HUES64 (cell line): ENCODE results near the gene FRMD8.
A peak's percentile ranks its signal among the peaks of the same experiment; 100 is the strongest.

Experiments
- H3K27ac ChIP-seq: 2 replicates; pipeline ENCODE4 v1.7.0; 2013; ENCODE audit warnings: low read depth, low read length, inconsistent platforms
- H3K27me3 ChIP-seq: 2 replicates; pipeline ENCODE4 v1.6.1; 2013; ENCODE audit warnings: mild to moderate bottlenecking, low read length; ENCODE audit not compliant: insufficient read depth
- H3K36me3 ChIP-seq: 2 replicates; pipeline ENCODE4 v1.6.1; 2013; ENCODE audit warnings: mild to moderate bottlenecking, low read length; ENCODE audit not compliant: insufficient read depth
- H3K4me1 ChIP-seq: 2 replicates; pipeline ENCODE4 v1.6.1; 2013; ENCODE audit warnings: mild to moderate bottlenecking, low read length, moderate library complexity; ENCODE audit not compliant: insufficient read depth
- H3K4me3 ChIP-seq: 2 replicates; pipeline ENCODE4 v1.5.1; 2013; ENCODE audit warnings: mild to moderate bottlenecking, low read length, moderate library complexity
- H3K9ac ChIP-seq: 2 replicates; pipeline ENCODE4 v1.6.1; 2013; ENCODE audit warnings: mild to moderate bottlenecking, low read depth, low read length
- H3K9me3 ChIP-seq: 2 replicates; pipeline ENCODE4 v1.6.1; 2013; ENCODE audit warnings: low read depth, low read length; ENCODE audit not compliant: insufficient read depth
- WGBS: fragments of 150-250, 120-280 bp; methylation state at CpG from one replicate; pipeline ENCODE4 v1.1.7; 2013; ENCODE audit warnings: missing lambda C conversion rate; 5-methylcytosine and 5-hydroxymethylcytosine counted together

The FRMD8 gene

DNA sequence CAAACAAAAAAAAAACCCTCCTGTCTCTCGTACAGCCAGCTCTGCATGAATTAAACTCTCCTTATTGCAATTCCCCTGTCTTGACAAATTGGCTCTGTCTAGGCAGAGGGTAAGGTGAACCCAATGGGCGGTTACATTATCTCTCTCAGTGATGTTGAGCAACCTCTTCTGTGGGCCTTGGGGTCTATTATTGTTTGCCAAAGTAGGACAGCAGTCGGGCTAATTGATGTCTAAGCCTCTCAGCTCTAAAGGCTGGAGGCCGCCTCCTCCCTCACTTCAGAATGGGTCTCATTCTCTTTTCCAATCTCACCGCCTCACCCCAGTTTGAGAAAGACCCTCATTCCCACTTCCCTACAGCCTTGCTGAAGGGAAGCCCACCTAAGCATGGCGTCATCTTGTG is 2.7 kb upstream of the FRMD8 start:
- no peaks in the 10 kb centered on the region for H3K9me3 ChIP-seq
- no peaks in the 10 kb centered on the region for H3K27me3 ChIP-seq
- peaks cover 21% of the 10 kb centered on the region for H3K4me1 ChIP-seq
- H3K4me3 ChIP-seq: no peak overlapping the region
- H3K9ac ChIP-seq: no peak overlapping the region
- 89% methylated on average over 6 of the region's 6 CpGs for WGBS
- no peaks in the 10 kb centered on the region for H3K36me3 ChIP-seq
- H3K27ac ChIP-seq: no peak overlapping the region

GRCh38 chr11:65384301-65384889 is 2.0 kb upstream of the FRMD8 start:
- no peaks in the 10 kb centered on the region for H3K27me3 ChIP-seq
- no peak overlapping the region for H3K27ac ChIP-seq
- H3K9ac ChIP-seq: no peak overlapping the region
- 88% methylated on average over 8 of the region's 8 CpGs for WGBS
- peaks cover 21% of the 10 kb centered on the region for H3K4me1 ChIP-seq
- H3K4me3 ChIP-seq: no peak overlapping the region
- H3K9me3 ChIP-seq: no peaks in the 10 kb centered on the region
- H3K36me3 ChIP-seq: no peaks in the 10 kb centered on the region

DNA sequence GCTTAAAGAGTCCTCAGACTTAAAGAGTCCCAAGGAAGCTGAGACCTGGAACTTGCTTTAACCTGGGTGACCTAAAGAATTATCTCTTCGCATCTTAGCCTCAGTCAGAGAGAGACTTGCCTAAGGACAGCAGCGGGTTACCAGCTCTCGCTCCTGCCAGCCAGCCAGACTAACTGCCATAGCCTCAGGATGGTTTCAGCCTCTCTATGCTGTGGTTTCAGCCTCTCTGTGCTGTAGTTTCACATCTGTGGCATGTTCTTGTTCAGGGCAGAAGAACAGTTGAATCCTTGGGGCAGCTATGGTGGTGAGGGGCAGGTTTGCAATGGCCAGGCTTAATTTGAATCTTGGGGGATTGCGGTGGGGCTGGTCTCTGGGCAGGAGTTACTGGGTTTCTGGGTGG is 2.3 kb downstream of the FRMD8 start:
- Histone ChIP-seq H3K27me3 (no peaks in the 10 kb centered on the region), H3K36me3 (0 out of 2 replicates have a peak, but pooled peaks cover 4% of the 10 kb centered on the region), H3K9ac (no peak overlapping the region), H3K4me1 (peaks cover 15% of the 10 kb centered on the region; the same call in 1 of the 2 replicates), H3K9me3 (no peaks in the 10 kb centered on the region), H3K4me3 (no peak overlapping the region), H3K27ac (no peak overlapping the region)
- WGBS: 97% methylated on average over 4 of the region's 4 CpGs

DNA sequence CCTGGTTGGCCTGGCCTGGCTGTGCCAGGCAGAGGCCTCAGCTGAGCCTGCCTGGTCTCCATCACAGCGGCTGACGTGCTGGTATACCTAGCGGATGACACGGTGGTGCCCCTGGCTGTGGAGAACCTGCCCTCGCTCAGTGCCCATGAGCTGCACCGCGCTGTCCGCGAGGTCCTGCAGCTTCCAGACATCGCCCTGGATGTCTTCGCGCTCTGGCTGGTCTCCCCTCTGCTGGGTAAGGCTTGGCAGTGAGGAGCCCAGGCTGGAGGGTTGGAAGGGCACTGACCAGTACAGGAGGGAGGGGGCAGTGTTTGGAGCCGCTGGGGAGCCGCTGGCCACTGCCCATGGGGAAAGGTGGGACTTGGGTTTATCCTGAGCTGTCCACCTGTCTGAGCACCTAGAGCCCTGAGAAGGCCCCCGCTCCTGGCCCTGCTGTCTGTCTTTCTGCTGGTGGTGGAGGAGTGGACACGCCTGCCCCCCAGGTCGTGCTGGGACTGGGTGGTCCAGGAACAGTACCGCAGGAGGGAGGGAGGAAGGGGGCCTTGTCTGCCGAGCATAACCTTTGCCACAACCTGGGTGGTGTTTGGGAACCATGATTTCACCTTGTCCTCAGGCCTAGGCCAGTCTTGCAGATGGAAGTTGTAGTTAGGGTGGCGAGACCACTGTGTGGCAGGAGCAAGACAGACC is 3.0 kb downstream of the FRMD8 start:
- Histone ChIP-seq H3K4me3 (no peak overlapping the region), H3K27ac (no peak overlapping the region), H3K9ac (no peak overlapping the region), H3K27me3 (no peaks in the 10 kb centered on the region), H3K36me3 (0 out of 2 replicates have a peak, but pooled peaks cover 7% of the 10 kb centered on the region), H3K4me1 (peaks cover 15% of the 10 kb centered on the region; the same call in 1 of the 2 replicates), H3K9me3 (no peaks in the 10 kb centered on the region)
- 94% methylated on average over 20 of the region's 20 CpGs for WGBS

GRCh38 chr11:65390099-65390941 is 3.9 kb downstream of the FRMD8 start:
- Histone ChIP-seq H3K4me3 (no peak overlapping the region), H3K9ac (no peak overlapping the region), H3K9me3 (no peaks in the 10 kb centered on the region), H3K27me3 (no peaks in the 10 kb centered on the region), H3K4me1 (peaks cover 15% of the 10 kb centered on the region; the same call in 1 of the 2 replicates), H3K36me3 (peaks cover 11% of the 10 kb centered on the region; the same call in 1 of the 2 replicates), H3K27ac (0 out of 2 replicates have a peak overlapping the region, but pooled peaks have one; percentile 40)
- WGBS: 66% methylated on average over 21 of the region's 21 CpGs

DNA sequence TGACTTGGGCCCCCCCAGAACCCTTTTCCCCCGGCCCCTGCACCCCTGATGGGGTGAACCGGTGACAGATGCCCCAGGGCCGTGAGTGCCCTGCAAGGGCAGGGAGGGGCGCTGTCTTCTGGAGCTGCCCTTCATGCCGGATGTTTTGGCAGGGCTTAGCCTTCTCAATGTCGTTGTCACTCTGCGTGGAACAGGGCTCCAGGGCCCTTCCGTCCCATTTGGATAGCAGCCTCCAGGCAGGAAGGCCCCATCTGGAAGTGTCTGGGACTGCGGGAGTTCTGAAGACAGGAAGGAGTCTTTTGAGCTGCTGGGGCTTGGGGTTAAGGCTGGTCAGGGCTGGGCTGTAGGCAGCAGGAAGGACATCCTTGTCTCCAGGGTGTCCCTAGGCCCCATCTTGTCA is 4.6 kb downstream of the FRMD8 start:
- WGBS: 69% methylated on average over 9 of the region's 9 CpGs
- H3K4me3 ChIP-seq: no peak overlapping the region
- no peak overlapping the region for H3K9ac ChIP-seq
- peaks cover 15% of the 10 kb centered on the region; the same call in 1 of the 2 replicates for H3K4me1 ChIP-seq
- no peaks in the 10 kb centered on the region for H3K27me3 ChIP-seq
- H3K36me3 ChIP-seq: peaks cover 11% of the 10 kb centered on the region; the same call in 1 of the 2 replicates
- no peaks in the 10 kb centered on the region for H3K9me3 ChIP-seq
- 0 out of 2 replicates have a peak overlapping the region, but pooled peaks have one; percentile 40 for H3K27ac ChIP-seq

GRCh38 chr11:65392186-65392829 is 5.9 kb downstream of the FRMD8 start:
- Histone ChIP-seq H3K4me1 (peaks cover 11% of the 10 kb centered on the region; the same call in 1 of the 2 replicates), H3K9me3 (no peaks in the 10 kb centered on the region), H3K4me3 (no peak overlapping the region), H3K27ac (no peak overlapping the region), H3K36me3 (peaks cover 16% of the 10 kb centered on the region), H3K9ac (no peak overlapping the region), H3K27me3 (no peaks in the 10 kb centered on the region)
- WGBS: 84% methylated on average over 13 of the region's 13 CpGs

DNA sequence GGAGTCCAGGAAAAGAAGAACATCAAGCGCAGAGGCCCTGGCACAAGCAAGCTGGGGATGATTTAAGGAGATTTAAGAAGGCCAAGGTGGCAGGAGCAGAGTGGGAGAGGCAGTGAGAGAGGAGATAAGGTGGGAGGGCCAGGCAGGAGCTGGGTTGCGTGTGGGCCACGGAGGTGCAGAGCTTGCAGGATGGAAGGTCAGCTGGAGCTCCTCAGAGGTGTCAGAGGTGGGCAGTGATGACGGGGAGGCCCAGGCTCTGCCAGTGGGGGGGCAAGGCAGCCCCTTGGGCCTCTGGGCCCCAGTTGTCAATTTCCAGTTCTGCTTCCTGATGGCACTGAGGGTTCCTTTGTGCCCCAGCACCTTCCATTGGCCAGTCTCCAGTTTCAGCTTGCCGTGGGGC is 6.5 kb downstream of the FRMD8 start:
- H3K36me3 ChIP-seq: peaks cover 19% of the 10 kb centered on the region
- WGBS: 95% methylated on average over 5 of the region's 5 CpGs
- H3K9ac ChIP-seq: no peak overlapping the region

GRCh38 chr11:65393513-65394079 is 7.2 kb downstream of the FRMD8 start:
- Histone ChIP-seq H3K36me3 (peaks cover 23% of the 10 kb centered on the region), H3K9ac (no peak overlapping the region), H3K27ac (no peak overlapping the region), H3K9me3 (no peaks in the 10 kb centered on the region), H3K27me3 (no peaks in the 10 kb centered on the region), H3K4me1 (peaks cover 11% of the 10 kb centered on the region; the same call in 1 of the 2 replicates), H3K4me3 (no peak overlapping the region)
- WGBS: 88% methylated on average over 17 of the region's 17 CpGs

More for the DNA sequence above, 6.5 kb downstream of the FRMD8 start:
- no peak overlapping the region for H3K4me3 ChIP-seq
- no peak overlapping the region for H3K27ac ChIP-seq
- peaks cover 11% of the 10 kb centered on the region; the same call in 1 of the 2 replicates for H3K4me1 ChIP-seq
- H3K27me3 ChIP-seq: no peaks in the 10 kb centered on the region
- H3K9me3 ChIP-seq: no peaks in the 10 kb centered on the region

GRCh38 chr11:65394125-65394536 is 7.7 kb downstream of the FRMD8 start:
- Histone ChIP-seq H3K27me3 (no peaks in the 10 kb centered on the region), H3K36me3 (peaks cover 23% of the 10 kb centered on the region), H3K4me1 (peaks cover 11% of the 10 kb centered on the region; the same call in 1 of the 2 replicates), H3K9ac (no peak overlapping the region), H3K4me3 (no peak overlapping the region), H3K27ac (no peak overlapping the region), H3K9me3 (no peaks in the 10 kb centered on the region)
- 95% methylated on average over 20 of the region's 20 CpGs for WGBS
